ENCODE data around the gene CCL13.

The CCL13 gene

DNA sequence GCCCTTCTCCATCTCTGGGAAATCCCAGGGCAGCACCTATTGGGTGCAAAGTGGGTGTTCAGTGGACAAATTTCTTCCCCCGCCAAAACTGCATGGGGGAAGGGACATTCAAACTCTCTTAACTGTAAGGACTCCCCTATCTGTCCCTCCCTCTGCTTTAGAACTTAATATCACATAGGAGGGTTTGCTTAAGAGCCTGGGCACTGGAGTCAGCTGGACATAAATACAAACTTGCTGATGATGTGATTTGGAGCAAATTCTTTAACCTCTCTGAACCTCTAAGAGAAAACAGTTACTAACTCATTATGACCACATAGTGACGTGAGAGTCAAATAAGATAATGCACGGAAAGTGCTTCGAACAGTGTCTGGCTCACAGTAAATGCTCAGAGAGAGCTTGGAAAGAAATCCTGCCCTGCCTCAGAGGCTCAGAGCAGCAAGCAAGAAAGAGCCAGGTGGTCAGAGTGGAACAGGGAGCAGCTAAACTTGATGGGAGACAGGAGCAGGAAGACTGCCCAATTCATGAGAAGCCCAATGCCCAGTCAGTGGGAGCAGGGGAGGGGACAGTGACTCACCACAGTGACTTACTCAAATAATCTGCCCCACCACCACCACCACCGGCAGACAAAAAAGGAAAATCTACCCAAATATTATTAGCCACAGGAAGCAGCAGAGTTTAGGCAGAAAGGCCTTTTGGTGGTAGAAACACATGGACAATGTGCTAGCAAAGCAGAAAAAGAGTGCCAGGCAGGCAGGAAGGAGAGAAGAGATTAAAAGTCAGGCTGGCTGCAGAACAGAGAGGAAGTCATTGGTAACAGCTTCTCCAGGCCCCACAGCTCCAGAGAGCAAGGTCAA is 30.6 kb downstream of the CCL13 start:
- DNase-seq, result no peak

DNA sequence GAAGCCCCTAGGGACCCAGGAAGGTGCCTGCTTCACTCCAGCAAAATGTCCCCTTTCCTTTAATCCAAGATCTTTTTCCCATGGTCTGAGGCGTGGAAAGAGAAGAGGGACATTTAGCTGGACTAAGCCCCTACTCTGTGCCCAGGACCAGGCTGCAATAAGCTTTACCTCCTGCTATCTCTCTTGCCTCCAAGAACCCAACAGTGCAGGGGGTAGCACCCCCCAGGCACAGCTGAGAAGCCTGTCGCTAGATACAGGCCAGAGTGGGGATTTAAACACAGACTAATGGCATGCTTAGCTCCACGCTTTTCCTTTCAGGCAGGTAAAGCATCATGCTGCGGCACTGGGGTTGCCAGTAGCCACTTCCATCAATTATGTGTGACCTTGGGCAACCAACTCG is 31.3 kb downstream of the CCL13 start:
- DNase-seq, result no peak

DNA sequence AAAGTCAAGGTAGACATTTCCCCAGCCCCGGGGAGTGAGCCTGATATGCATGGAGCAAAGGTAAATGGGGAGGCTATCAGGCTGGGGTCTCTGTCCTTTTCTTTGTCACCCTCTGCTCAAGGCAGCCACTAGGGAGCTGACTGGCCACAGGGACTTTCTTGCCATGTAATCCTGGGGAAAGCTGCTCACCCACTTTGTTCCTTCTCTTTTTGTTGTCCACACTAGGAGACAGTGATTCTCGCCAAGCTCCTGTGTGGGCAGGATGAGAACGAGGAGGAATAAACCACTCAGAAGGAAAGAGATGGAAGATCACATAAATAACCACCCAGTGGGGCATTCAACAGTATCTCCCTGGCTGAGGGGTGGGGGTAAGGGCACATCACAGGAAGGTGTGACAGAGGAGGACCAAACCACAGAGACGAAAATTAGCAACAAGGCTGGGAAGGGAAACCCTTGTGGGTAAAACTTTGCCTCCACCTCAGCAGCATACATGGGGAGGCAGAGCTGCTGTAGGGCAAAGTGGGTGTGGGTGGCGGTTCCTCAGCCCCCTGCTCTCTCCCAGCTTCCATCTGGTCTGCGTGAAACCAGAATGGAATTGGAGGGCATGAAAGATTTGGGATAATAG is 33.0 kb downstream of the CCL13 start:
- no peak for DNase-seq

DNA sequence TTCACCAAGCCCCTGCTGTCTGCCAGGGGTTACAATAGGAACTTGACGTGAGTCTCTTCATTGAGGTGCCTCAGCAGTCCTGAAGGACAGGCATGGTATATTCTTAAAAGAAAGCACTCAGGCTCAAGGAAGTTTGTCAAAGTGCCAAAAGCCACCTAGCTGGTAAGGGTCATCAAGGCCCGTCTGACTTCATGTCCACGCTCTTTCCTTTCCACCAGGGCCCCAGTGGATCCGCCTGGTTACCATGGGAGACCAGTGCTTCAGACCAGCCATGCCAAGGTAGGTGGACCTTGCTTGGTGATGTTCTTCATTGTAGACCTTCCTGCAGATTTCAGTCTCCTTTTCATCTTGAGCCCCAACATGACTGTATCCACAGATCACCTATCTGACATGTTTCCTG is 34.4 kb downstream of the CCL13 start:
- no peak for DNase-seq

DNA sequence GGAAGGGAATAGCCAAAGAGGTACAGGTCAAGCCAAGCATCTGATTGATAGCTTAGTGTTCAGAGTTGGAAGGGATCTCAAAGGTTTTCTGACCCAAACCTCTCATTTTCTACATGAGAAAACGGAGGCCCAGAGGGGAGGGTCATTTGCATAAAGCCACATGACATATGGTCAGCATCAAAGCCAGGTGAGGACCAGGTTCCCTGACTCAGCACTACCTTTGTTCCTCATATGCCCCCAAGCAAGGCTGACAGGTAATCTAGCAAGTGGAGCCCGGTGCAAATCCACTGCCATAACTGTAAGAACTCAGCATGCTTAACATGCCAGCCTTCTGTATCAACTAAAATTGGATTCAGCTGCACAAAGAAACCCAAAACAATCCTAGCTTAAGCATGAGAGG is 35.0 kb downstream of the CCL13 start:
- DNase-seq, result no peak

DNA sequence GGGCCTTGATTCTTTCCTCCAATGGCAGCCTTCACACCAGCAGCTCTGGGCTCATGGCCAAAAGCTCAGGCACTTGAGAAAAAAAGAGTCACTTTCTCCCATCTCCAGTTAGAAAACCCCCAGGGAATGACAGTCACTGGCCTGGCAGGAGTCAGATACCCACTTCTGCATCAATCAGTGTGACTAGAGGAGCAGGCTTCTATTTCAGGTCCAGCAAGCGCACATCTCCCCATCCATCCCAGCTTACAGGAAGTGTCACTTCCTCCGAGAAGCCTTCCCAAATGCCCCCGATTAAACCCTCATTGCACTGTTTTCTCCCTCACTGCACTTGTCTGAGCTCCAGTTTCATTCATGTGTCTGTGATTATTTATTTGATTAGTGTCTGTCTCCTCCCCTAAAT is 37.1 kb downstream of the CCL13 start:
- no peak for DNase-seq

DNA sequence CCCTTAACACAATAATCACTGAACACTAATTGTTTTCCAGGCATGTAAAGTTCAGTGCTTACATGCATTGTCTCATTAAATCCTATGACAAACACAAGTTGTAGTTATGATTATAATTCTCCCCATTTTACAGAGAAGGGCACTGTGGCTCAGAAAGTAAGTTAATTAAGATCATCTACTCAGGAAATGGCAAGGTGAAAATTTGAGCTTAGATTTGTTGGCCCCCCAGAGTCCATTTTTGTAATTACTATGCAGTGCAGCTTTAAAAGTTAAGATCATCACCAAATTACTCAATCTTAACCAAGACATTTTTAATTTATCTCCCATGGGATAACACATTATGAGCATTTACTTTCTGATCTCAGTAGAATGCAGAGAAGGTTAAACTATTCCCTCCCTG is 41.0 kb downstream of the CCL13 start:
- no peak for DNase-seq

DNA sequence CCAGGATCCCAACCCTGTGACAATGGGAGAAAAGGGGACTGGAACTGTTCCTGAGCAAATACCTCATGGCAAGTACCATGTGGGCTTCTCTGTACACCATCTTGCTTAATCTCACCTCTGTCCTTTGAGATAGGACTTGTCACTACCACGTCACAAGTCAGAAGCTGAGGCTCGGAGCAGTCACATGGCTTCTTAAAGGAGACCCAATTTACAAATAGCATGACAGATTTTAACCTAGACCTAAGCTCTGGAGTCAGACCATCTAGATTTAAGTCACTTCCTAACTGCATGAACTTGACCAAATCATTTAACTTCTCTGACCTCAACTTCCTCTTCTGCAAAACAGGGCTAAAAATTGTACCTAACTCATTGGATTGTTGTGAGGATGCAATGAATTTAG is 42.7 kb downstream of the CCL13 start:
- DNase-seq, result no peak

DNA sequence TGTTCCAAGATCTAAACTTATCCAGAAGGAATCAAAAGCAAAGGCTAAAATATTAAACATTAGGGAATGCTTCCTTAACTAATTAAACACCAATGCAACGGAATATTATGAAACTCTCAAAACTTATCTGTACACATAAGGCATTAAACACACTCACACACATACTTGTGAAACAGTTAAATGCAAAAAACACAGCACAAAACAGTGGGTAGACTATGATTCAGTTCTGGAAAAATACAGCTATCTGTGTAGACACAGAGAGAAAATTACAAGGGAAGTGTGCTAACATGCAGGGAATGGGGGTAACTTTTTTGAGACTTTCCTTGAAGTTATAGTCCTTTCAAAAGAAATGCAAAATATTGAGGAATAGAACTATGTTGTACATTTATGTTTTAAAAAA is 43.4 kb downstream of the CCL13 start:
- DNase-seq, result no peak

DNA sequence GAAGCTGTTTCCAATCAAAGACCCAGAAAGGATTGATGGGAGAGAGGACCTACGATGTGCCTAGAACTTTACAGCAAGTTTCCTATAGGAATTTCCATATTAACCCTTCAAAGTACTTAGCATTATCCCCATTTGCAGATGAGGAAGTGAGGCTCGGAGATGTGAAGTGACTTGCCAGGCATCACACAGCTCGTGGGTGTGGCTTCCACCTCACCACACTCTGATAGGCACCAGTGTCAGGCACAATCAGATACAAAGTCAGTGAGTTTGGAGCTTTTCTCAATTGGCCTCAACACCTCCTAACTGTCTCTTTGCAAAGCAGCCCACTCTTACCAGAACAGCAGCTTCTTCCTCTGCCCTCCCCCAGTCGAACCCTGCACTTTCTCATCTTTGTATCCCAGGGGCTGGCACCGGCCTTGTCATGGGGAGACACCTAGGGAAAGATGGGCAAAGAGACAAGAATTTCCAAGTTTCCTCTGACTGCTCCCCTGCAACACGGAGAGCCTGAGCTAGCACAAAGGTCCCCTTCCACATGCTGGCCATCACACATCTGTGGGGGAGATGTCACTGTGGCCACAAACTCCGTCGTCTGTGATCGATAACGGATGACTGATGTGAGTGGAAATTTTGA is 44.1 kb downstream of the CCL13 start:
- no peak for DNase-seq

DNA sequence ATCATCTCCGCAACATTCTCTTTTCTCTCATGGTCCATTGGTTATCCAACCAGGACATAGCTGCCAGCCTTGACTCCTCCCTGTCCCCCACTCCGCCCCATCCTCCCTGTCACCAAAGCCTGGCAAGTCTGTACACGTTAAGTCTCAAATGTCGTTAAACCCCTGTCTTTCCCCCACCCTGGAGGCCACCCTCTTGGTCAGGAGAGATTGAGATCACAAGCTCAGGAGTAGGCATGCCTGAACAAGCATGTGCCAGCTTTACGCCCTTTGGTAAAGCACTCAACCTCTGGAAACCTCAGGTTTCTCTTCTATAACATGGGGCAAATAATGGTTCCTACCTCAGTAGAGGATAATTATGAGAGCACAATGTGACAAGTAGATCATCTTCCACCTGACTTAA is 44.9 kb downstream of the CCL13 start:
- no peak for DNase-seq

DNA sequence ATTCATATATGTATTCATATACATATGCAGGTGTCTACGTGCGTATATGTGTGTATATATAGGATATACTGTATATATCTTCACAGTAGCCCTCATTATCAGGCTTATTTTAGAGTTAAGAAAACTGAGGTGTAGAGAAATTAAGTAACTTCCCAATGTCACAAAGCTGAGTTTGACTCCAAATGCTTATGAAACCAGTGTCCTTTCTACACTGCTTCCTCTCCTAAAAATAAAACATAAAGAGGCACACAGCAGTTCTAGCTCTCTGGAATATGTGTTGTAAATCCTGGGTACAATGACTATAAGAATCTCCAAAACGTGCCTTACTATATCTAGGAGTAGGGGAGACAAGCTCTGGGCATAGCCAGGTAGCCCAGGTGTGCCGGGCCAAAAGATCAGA is 46.7 kb downstream of the CCL13 start:
- no peak for DNase-seq

DNA sequence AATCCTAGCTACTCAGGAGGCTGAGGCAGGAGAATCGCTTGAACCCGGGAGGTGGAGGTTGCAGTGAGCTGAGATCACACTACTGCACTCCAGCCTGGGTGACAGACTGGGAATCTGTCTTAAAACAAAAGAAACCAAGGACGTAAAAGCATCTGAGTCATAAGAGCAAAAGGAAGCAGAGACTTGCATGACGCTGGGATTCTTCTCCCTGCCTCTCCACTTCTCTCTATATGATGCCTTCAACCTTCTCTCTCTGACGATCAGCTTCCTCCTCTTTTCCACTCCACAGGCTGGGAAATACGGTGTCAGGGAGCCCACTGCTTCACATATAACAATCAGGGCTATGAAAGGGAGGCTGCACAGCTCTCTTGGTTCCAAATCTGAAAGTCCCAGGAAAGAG is 49.9 kb downstream of the CCL13 start:
- no peak for DNase-seq

All from 8988T (cell line).